ENCODE results near the gene ZNF771. TPM values are rescaled to one million over a fixed set of nuclear protein-coding genes. Genes with fewer than 3 reads are reported as not detected.

The ZNF771 gene
- total RNA-seq, 4 donors from 2014 or later, result 20.1 to 25.3 (median 22.7) TPM

DNA sequence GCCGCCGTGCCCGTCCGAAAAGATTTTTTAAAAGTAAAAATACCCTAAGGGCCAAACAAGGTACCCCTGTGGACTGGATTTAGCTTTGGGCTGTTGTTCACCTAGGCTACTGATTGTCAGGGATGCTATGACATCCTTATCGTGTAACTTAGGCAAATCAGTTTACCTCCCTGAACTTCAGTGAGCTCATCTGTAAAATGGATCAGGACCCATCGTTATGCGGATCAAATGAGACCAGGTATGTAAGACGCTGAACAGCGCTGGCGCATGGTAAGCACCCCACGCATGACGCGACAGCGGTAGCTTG, 658 bp upstream of the ZNF771 start:
- peaks cover 23 to 36% (median 31%) of the 10 kb centered on the region in 4 donors for H3K4me1 ChIP-seq
- peak overlapping the region; percentile 65 to 81 (median 68) for H3K4me3 ChIP-seq
- DNase-seq (ENCODE audit: extremely low spot score), result no peak
- H3K27ac ChIP-seq (replicated peaks in 1 of 4), result peak overlapping the region; percentile 81 to 94 (median 92)
- intact Hi-C loops (cut with DNase I), result loop anchor here (10.0 kb wide), 2 partner anchors 52 to 312 kb away; partner anchors contain the start of genes CD2BP2, TBX6 and YPEL3
- 17% methylated on average over 14 of the region's 14 CpGs for WGBS
- no peaks in the 10 kb centered on the region for H3K9me3 ChIP-seq
- H3K36me3 ChIP-seq, result peaks cover 0 to 12% (median 5%) of the 10 kb centered on the region in 4 donors
- TF ChIP-seq, protein P1, sequence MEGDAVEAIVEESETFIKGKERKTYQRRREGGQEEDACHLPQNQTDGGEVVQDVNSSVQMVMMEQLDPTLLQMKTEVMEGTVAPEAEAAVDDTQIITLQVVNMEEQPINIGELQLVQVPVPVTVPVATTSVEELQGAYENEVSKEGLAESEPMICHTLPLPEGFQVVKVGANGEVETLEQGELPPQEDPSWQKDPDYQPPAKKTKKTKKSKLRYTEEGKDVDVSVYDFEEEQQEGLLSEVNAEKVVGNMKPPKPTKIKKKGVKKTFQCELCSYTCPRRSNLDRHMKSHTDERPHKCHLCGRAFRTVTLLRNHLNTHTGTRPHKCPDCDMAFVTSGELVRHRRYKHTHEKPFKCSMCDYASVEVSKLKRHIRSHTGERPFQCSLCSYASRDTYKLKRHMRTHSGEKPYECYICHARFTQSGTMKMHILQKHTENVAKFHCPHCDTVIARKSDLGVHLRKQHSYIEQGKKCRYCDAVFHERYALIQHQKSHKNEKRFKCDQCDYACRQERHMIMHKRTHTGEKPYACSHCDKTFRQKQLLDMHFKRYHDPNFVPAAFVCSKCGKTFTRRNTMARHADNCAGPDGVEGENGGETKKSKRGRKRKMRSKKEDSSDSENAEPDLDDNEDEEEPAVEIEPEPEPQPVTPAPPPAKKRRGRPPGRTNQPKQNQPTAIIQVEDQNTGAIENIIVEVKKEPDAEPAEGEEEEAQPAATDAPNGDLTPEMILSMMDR (IDR thresholded peaks at IDR 0.05), result no peak
- TF ChIP-seq POLR2A (IDR thresholded peaks at IDR 0.05; ENCODE audit: low read depth), result no peak
- TF ChIP-seq EP300 (IDR thresholded peaks at IDR 0.05), result no peak
- no peak for TF ChIP-seq POLR2AphosphoS5 (IDR thresholded peaks at IDR 0.05)
- no peaks in the 10 kb centered on the region for H3K27me3 ChIP-seq

DNA sequence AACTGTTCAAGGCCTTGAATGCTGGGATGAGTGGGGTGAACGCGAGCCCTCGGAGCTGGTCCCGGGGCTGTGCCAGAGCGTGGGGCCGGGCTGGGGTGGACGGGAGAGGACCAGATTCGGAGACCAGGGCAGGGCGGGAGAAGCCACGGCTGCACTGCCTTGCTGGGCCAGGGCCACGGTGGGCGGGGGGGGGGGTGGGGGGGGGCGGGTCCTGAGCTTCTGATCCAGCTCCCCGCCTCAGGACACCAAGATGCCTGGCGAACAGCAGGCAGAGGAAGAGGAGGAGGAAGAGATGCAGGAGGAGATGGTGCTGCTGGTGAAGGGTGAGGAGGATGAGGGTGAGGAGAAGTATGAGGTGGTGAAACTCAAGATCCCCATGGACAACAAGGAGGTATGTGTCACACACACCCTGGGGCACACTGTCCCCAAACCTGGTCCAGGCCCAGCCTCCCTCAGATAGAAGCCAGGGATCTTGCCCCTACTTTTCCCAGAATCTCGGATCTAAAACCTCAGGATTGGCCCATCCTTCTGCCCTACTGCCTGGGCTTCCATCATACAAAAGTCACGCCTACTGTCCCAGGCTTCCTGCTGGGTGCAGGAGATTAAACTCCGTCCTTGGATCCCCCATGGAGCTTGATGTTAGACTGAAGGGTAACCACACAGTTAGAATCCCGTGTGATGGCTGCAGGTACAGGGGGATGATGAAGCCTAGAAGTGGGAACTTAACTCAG, 563 bp downstream of the ZNF771 start:
- Histone ChIP-seq H3K9me3 (no peaks in the 10 kb centered on the region), H3K4me1 (peaks cover 23 to 38% (median 31%) of the 10 kb centered on the region in 4 donors), H3K27me3 (no peaks in the 10 kb centered on the region), H3K36me3 (peaks cover 0 to 24% (median 10%) of the 10 kb centered on the region in 4 donors), H3K27ac (replicated peaks in 1 of 4) (peak overlapping the region; percentile 81 to 94 (median 92)), H3K4me3 (peak overlapping the region; percentile 65 to 81 (median 68))
- intact Hi-C loops (cut with DNase I), result loop anchor here (10.0 kb wide), 2 partner anchors 53 to 313 kb away; partner anchors contain the start of genes CD2BP2, TBX6 and YPEL3
- 12% methylated on average over 14 of the region's 19 CpGs for WGBS
- TF ChIP-seq, protein P1 (IDR thresholded peaks at IDR 0.05), result no peak
- TF ChIP-seq EP300 (IDR thresholded peaks at IDR 0.05) (no peak), POLR2AphosphoS5 (IDR thresholded peaks at IDR 0.05) (no peak)
- DNase-seq (ENCODE audit: extremely low spot score), result no peak

DNA sequence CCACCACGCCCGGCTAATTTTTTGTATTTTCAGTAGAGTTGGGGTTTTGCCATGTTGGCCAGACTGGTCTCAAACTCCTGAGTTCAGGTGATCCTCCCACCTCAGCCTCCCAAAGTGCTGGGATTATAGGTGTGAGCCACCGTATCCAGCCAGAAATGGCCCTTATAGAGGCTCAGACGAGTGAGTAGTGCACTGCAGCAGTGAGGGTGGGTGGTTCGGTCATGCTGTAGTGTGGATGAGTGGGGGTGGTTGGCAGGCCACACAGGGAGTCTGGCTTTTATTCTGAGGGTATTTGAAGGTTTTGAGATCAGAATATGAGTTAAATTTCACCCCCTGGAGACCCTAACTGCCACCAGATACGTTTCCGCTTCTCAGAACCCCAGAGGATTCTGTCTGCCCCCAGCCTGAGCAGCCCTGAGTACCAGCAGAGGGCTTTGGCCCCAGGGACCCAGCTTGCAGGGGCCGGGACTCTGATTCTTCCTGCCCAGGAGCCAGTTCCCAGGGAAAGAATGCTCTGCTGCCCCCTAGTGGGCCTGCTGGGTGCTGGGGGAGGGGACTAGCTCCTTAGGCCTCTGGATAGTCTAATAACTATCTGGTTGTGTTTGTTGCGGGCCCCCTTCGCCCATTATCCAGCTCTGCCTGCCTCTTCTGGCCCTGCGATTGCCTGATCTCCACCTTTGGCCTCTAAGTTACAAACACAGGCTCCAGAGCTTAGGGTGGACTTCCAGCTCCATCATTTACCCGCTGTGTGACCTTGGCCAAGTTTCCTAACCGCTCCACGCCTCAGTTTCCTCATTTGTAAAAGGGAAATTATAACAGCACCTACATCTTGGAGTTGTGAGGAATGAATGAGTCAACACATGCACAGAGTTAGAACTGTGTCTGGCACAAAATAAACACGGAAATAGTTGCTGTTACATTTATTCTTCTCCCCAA, 2.0 kb downstream of the ZNF771 start:
- peak overlapping the region in 2 of 4 donors; percentile 1 to 28 for H3K4me3 ChIP-seq
- peak; percentile 97 for DNase-seq (ENCODE audit: extremely low spot score)
- TF ChIP-seq, protein P1 (IDR thresholded peaks at IDR 0.05), result peak; percentile 91 to 96 (median 95)
- TF ChIP-seq POLR2A (IDR thresholded peaks at IDR 0.05; ENCODE audit: low read depth), result no peak
- peak; percentile 46 to 63 for TF ChIP-seq POLR2AphosphoS5 (IDR thresholded peaks at IDR 0.05)
- TF ChIP-seq EP300 (IDR thresholded peaks at IDR 0.05), result no peak

GRCh38 chr16:30413112-30413806, 5.9 kb downstream of the ZNF771 start:
- no peak for DNase-seq (ENCODE audit: extremely low spot score)
- Histone ChIP-seq H3K4me3 (no peak overlapping the region), H3K9me3 (no peaks in the 10 kb centered on the region), H3K27me3 (no peaks in the 10 kb centered on the region), H3K4me1 (peaks cover 19 to 40% (median 32%) of the 10 kb centered on the region in 4 donors), H3K27ac (replicated peaks in 1 of 4) (no peak overlapping the region), H3K36me3 (peaks cover 0 to 40% (median 16%) of the 10 kb centered on the region in 4 donors)
- 89% methylated on average over 6 of the region's 6 CpGs for WGBS
- intact Hi-C loops (cut with DNase I), result no loop called here
- TF ChIP-seq POLR2A (IDR thresholded peaks at IDR 0.05; ENCODE audit: low read depth) (no peak), EP300 (IDR thresholded peaks at IDR 0.05) (no peak), POLR2AphosphoS5 (IDR thresholded peaks at IDR 0.05) (no peak)
- TF ChIP-seq, protein P1 (IDR thresholded peaks at IDR 0.05), result no peak

More for the DNA sequence above, 2.0 kb downstream of the ZNF771 start:
- Histone ChIP-seq H3K27ac (replicated peaks in 1 of 4) (peak overlapping the region; percentile 5 to 94 (median 52)), H3K36me3 (peaks cover 0 to 38% (median 16%) of the 10 kb centered on the region in 4 donors), H3K9me3 (no peaks in the 10 kb centered on the region), H3K4me1 (peaks cover 23 to 38% (median 31%) of the 10 kb centered on the region in 4 donors), H3K27me3 (no peaks in the 10 kb centered on the region)
- intact Hi-C loops (cut with DNase I), result loop anchor here (10.0 kb wide), 2 partner anchors 55 to 315 kb away; partner anchors contain the start of genes CD2BP2, TBX6 and YPEL3
- 36% methylated on average over 15 of the region's 15 CpGs for WGBS
